Body of pancreas (tissue), 4 donors: ENCODE results near the gene PDCD1LG2. TPM values are rescaled to one million over a fixed set of nuclear protein-coding genes. Genes with fewer than 3 reads are reported as not detected.

Experiments
- ATAC-seq: fragments of 150-250 bp; one replicate; pipeline ENCODE4 v1.9.1; 2016
- DNase-seq, 4 donors: peaks; one replicate each; pipeline ENCODE4 v3.0.0-alpha.2; 2019
- H3K27ac ChIP-seq, 4 donors: fragments of 200-600 bp; sonication (generic); 1 replicate in 3 of 4; 2 replicates in 1 of 4; pipeline versions ENCODE4 v1.5.1 to v1.6.1; 2016 to 2019; ENCODE audit warnings: mild to moderate bottlenecking in 1 of 4, mixed read lengths in 1 of 4, moderate library complexity in 1 of 4
- H3K27me3 ChIP-seq, 2 donors: fragments of 200-600 bp; sonication (generic); one replicate each; pipeline ENCODE4 v1.6.0; 2016; ENCODE audit warnings: mild to moderate bottlenecking in 1 of 2
- H3K36me3 ChIP-seq, 2 donors: fragments of 200-600 bp; sonication (generic); replicated peaks in 1 of 2; 2 replicates each; pipeline ENCODE4 v1.5.1; 2016; ENCODE audit warnings: low read depth in 2 of 2; ENCODE audit not compliant: insufficient read depth in 1 of 2
- H3K4me1 ChIP-seq: fragments of 200-600 bp; sonication (generic); one replicate; pipeline ENCODE4 v1.6.0; 2016
- H3K4me3 ChIP-seq, 2 donors: fragments of 200-600 bp; sonication (generic); 1 replicate in 1 of 2; 2 replicates in 1 of 2; pipeline ENCODE4 v1.5.1; 2016 to 2019
- H3K9me3 ChIP-seq, 3 donors: fragments of 200-600 bp; sonication (generic); 1 replicate in 2 of 3; 2 replicates in 1 of 3; pipeline ENCODE4 v1.5.1; 2016
- POLR2A ChIP-seq, 3 donors: fragments of 450-650 bp; IDR thresholded peaks; one replicate each; pipeline ENCODE4 v1.6.1; 2016; ENCODE audit warnings: antibody characterized with exemption in 3 of 3, mild to moderate bottlenecking in 2 of 3
- WGBS, 2 donors: methylation state at CpG; one replicate each; pipeline ENCODE4 v1.1.5; 2017; 5-methylcytosine and 5-hydroxymethylcytosine counted together
- intact Hi-C: fragments of 100-400 bp; cut with DNase I; formaldehyde crosslinking; loops from one replicate; pipeline ENCODE4 v1.15.1; 2023
- total RNA-seq, 2 donors: library from RNA; depleted of rRNA; stranded (reverse); fragments of >200 nt; gene quantifications; one replicate each; pipeline ENCODE4 v1.1.0, GENCODE V29; 2016
- TF ChIP-seq, protein P1 (sequence below), 7 experiments: fragments of 450-650 bp in 4 of 7; fragments of 200-600 bp in 3 of 7; sonication (generic) in 3 of 7; IDR thresholded peaks; one replicate each; pipeline ENCODE4 v1.5.1; 2016 to 2019; ENCODE audit warnings: antibody characterized with exemption in 7 of 7

Gene PDCD1LG2
- total RNA-seq, 2 donors from 2014 or later, result 0.99 to 1.3 TPM

DNA sequence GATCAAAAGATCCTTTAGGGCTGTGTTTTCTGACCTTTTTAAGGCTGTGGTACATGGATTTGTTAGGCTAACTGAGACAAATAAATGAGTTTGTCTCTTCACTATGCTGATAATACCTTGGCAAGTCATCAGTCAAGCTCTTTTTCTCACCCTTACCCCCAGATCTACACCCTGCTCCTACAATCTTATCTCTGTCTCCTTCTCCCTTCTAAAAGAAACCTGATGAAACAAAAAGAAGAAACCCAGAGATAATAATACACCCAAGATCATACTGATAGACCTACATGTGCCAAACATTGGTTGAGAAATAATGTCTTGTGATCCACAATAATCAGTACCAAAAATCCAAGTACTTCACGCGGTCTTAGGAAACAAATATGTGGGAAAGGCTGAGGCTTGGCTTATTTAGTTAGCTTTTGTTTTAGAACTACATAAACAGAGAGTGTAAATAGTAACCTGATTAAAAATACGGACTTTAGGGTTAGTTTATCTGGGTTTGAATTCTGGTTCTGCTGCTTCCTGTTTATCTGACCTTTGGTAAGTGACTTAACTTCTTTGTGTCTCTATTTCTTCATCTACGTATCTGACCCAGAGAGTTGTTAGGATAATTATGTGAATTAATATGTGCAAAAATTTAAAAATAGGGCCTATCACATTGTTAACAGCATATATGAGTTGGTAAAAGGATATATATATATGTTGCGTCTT lies 24.8 kb upstream of the PDCD1LG2 start:
- intact Hi-C loops, result no loop called here

DNA sequence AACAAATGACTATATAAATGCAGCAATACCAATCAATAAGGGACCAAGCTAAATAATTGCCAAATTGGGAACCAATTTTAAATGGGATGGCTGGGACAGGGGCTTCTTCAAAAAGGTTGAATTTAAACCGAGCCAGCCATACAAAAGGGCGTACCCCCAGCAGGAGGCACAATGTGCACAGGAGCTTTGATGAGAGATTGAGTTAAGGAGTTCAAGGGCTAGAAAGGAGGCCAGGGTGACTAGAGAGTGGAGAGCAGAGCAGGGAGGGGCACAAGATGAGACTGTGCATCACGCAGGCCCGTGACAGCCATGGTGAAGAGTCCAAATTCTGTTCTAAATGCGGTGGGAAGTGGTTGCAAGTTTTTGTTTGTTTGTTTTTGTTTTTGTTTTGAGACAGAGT lies 23.3 kb upstream of the PDCD1LG2 start:
- ATAC-seq (no peak), DNase-seq (no peak)
- intact Hi-C loops, result no loop called here
- Histone ChIP-seq H3K9me3 (no peaks in the 10 kb centered on the region), H3K27me3 (no peaks in the 10 kb centered on the region), H3K36me3 (no peaks in the 10 kb centered on the region), H3K4me3 (no peak overlapping the region), H3K27ac (no peak overlapping the region), H3K4me1 (no peaks in the 10 kb centered on the region)
- TF ChIP-seq, protein P1, sequence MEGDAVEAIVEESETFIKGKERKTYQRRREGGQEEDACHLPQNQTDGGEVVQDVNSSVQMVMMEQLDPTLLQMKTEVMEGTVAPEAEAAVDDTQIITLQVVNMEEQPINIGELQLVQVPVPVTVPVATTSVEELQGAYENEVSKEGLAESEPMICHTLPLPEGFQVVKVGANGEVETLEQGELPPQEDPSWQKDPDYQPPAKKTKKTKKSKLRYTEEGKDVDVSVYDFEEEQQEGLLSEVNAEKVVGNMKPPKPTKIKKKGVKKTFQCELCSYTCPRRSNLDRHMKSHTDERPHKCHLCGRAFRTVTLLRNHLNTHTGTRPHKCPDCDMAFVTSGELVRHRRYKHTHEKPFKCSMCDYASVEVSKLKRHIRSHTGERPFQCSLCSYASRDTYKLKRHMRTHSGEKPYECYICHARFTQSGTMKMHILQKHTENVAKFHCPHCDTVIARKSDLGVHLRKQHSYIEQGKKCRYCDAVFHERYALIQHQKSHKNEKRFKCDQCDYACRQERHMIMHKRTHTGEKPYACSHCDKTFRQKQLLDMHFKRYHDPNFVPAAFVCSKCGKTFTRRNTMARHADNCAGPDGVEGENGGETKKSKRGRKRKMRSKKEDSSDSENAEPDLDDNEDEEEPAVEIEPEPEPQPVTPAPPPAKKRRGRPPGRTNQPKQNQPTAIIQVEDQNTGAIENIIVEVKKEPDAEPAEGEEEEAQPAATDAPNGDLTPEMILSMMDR (IDR thresholded peaks at IDR 0.05), result no peak
- TF ChIP-seq POLR2A (IDR thresholded peaks at IDR 0.05), result no peak
- 84 to 88% methylated on average over 5 of the region's 5 CpGs for WGBS, 2 donors

More for the DNA sequence above, 24.8 kb upstream of the PDCD1LG2 start:
- H3K27ac ChIP-seq, result no peak overlapping the region
- no peaks in the 10 kb centered on the region for H3K9me3 ChIP-seq
- ATAC-seq, result no peak
- no peak overlapping the region for H3K4me3 ChIP-seq
- TF ChIP-seq, protein P1 (IDR thresholded peaks at IDR 0.05), result no peak
- TF ChIP-seq POLR2A (IDR thresholded peaks at IDR 0.05), result no peak
- 63 to 72% methylated on average over 5 of the region's 5 CpGs for WGBS, 2 donors
- no peak for DNase-seq
- no peaks in the 10 kb centered on the region for H3K36me3 ChIP-seq
- H3K4me1 ChIP-seq, result no peaks in the 10 kb centered on the region
- no peaks in the 10 kb centered on the region for H3K27me3 ChIP-seq

DNA sequence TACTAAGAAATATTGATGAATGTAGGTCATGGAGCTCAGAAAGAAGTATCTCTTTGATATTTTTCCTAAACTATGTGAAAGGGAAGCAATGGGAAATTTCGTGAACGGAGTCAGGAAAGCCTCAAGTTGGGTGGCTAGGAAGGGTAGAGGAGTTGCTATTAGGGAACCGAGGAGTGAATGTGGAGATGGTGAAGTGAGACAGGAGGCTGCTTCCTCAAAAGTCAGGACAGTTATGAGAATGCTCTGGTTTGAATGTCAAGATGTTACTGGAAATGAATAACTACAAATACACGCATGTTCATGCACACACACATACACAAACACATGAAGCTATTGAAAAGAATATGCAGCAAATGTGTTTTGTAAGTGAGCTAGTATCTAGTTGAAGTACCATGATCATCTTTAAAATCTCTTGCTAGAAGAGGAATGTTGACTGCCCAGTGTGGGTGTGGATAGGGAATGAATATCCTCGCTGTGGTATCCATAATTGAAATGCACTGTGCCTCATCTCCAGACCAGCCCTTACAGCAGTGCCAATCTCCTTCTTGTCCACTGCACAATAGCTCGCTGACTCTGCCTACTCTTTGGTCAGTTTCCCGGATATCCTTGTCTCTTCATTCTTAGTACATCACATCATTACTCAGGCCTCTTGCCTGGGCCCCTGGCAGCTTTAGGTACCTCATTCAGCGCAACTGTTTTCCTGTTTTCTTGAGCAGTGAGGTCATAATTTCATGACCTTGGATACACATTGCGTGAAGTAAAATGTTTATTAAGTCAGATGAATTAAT lies 21.9 kb upstream of the PDCD1LG2 start:
- no peak overlapping the region for H3K27ac ChIP-seq
- no peak for ATAC-seq

DNA sequence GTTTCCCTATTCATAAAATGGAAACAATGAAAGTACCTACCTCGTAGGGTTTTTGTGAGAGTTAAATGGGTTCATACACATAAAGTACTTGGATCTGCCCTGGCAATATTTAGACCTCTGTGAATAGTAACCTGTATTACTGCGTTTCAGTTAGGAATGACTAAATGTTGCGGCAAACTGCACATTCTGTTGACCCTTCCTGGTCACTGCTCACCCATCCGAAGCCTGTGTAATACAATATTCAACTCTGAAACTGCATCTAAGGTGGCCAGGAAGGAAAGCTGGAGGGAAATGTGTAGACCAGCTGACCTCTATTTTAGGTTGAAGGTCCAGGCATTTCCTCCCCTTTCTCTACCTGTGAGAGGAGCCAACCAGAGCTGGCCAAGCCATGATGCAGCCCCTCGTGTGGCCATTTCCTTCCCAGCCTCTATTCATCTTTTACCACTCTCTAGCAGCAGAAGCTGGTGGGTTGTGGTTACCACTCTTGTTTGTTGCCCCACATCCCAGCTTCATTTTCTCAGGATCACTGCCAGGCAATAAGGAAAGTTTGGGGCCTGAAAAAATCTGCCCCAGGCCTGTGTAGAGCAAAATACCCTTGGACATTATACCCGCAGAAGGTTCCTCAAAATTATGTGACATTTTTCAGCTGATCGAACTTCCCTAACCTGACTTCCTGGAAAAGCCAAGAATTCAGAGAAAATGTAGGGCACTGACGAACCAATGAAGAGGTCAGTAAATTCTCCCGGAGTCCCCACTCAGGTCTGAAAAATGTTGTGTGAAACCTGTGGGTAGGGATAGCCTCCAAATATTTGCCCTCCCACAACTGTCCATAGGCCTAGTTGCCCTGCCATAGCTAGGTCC lies 20.5 kb upstream of the PDCD1LG2 start:
- WGBS, 2 donors, result 76 to 80% methylated on average over 9 of the region's 9 CpGs
- no peak overlapping the region for H3K27ac ChIP-seq
- no peaks in the 10 kb centered on the region for H3K9me3 ChIP-seq
- intact Hi-C loops, result no loop called here
- H3K4me3 ChIP-seq, result no peak overlapping the region
- no peaks in the 10 kb centered on the region for H3K4me1 ChIP-seq
- no peaks in the 10 kb centered on the region for H3K36me3 ChIP-seq
- ATAC-seq (no peak), DNase-seq (no peak)
- no peaks in the 10 kb centered on the region for H3K27me3 ChIP-seq
- TF ChIP-seq POLR2A (IDR thresholded peaks at IDR 0.05), result no peak
- TF ChIP-seq, protein P1 (IDR thresholded peaks at IDR 0.05), result no peak

More for the DNA sequence above, 21.9 kb upstream of the PDCD1LG2 start:
- Histone ChIP-seq H3K9me3 (no peaks in the 10 kb centered on the region), H3K4me1 (no peaks in the 10 kb centered on the region), H3K4me3 (no peak overlapping the region), H3K36me3 (no peaks in the 10 kb centered on the region), H3K27me3 (no peaks in the 10 kb centered on the region)
- intact Hi-C loops, result no loop called here
- TF ChIP-seq, protein P1 (IDR thresholded peaks at IDR 0.05), result no peak
- no peak for TF ChIP-seq POLR2A (IDR thresholded peaks at IDR 0.05)
- DNase-seq, result no peak
- 75 to 83% methylated on average over 9 of the region's 9 CpGs for WGBS, 2 donors
